ENCODE data around the gene PF4V1.

GRCh38 chr4:73855406-73855805, 2.3 kb downstream of the PF4V1 start:
- no peak for TF ChIP-seq CTCF (conservative IDR thresholded peaks at IDR 0.05; ENCODE audit: low read length)
- no peak for TF ChIP-seq EZH2phosphoT487 (IDR thresholded peaks at IDR 0.05; ENCODE audit: borderline replicate concordance, low read depth, low read length)

Data from OCI-LY7 (cell line).